Activated CD8-positive, alpha-beta memory T cell treated with anti-CD3 and anti-CD28 coated beads for 1 hour (primary cell): ENCODE results near the gene CST9.
"Not testable (repeated sequence)": the region's sequence is repeated elsewhere in the genome, so short reads cannot be mapped to it uniquely, and the experiment has no call there.

Experiments
- DNase-seq, 2 donors: peaks; one replicate each; pipeline ENCODE4 v3.0.0-alpha.2; 2020; ENCODE audit warnings: low read depth in 1 of 2; ENCODE audit errors: extremely low read depth in 1 of 2

CST9 gene

GRCh38 chr20:23624324-23624691 is 18.6 kb upstream of the CST9 start:
- no peak for DNase-seq

GRCh38 chr20:23623666-23624323 is 18.1 kb upstream of the CST9 start:
- DNase-seq: no peak

GRCh38 chr20:23622839-23623343 is 17.2 kb upstream of the CST9 start:
- DNase-seq: no peak

GRCh38 chr20:23622401-23622800 is 16.7 kb upstream of the CST9 start:
- DNase-seq: not testable (repeated sequence)

GRCh38 chr20:23620670-23621386 is 15.1 kb upstream of the CST9 start:
- not testable (repeated sequence) for DNase-seq

DNA sequence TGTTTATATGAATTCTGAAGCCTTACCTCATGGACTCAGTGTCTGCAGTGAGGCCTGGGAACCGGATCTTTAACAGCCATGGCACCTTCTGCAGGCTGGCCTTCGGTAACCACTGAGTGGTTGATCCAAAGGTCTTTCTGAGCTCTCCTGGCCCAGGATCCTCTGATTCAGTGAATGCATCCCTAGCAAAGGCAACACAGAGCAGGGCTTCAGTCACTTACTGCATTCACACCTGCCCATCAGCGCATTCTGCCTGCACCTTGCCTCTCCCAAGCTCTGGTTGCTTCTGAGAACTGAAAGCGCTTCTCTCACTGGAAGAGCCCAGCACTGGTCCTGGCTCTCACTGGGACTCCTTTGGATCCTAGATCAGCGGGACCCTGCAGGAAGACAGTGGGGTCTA is 8.4 kb upstream of the CST9 start:
- no peak for DNase-seq

- DNase-seq: no peak
These were observed 8.0 kb upstream of the CST9 start for GRCh38 chr20:23613676-23614075.

GRCh38 chr20:23612396-23612795 is 6.7 kb upstream of the CST9 start:
- no peak for DNase-seq

- no peak for DNase-seq
These were observed 3.9 kb upstream of the CST9 start for GRCh38 chr20:23609486-23610109.

GRCh38 chr20:23608251-23608846 is 2.6 kb upstream of the CST9 start:
- DNase-seq: no peak

DNA sequence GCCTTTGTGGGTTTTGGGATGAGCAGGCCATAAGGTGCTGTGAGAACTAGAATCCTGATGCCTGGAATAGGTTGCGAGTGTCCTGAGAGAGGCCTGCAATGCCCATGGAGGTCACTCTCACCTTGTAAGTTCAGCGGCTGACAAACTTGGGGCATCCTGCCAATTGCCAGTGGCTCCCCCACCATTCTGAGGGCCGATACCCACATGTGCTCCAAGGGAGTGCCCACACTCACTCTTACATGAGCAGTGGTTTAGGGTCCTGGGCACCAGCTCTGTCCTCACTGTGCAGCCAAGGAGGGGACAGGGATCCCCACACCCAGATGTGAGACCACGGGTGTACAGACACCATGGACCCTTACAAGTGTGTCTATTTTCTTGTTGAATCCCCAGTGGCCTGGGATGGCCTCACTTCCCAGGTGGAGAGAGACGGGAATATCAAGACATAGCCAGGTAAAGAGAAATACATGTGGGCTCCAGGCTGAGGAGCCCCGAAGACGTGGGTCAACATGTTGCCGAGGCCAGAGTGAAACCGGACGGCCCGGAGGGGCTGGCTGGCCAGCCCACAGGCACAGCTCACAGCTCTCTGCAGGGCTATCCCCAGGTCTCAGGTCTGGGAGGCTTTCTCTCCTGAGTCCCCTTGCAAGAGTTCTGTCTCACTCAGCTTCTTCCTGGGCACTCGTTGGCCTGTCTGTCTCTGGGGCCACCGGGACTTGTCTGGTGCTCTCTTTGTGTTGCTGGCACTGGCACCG is 2.0 kb upstream of the CST9 start:
- DNase-seq: no peak

DNA sequence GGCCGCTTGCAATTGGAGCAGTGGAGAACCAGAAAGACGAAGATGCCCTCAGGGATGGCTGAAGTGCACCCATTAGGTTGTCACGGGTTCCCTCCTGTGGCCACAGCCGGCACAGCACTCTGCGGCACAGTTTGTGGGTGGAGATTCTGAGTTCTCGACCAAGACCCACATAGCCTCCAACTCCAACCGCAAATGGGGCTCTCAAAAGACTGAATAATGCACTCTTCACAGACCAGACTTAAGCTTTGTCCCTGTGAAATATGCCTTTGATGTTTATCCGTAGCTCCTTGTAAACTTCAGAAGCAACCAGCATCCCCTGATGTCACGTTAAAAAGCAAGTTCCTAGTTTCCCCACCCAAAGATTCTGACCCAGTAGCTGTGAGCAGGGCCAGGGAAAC is 934 bp upstream of the CST9 start:
- DNase-seq: peak; percentile 1 to 42

- no peak for DNase-seq
These were observed 1.4 kb downstream of the CST9 start for GRCh38 chr20:23604306-23604705.

DNA sequence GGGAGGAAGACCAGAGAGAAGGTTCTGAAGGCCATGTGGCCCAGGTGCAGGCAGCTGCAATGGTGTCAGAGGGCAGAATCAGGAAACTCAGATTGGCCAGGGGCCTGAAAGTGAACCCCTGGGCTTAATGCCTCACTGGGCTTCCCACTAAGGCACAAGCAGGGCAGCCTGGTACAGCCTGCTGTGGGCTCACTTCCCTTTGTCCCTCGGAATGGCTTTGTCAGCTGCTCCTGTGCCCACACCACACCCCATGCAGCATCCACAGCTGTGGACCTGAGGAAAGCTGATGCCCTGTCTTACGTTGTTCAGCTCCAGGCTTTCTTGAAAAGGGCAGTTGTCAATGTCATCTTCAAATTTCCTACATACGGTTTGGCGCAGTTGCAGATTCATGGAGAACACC is 2.4 kb downstream of the CST9 start:
- no peak for DNase-seq

DNA sequence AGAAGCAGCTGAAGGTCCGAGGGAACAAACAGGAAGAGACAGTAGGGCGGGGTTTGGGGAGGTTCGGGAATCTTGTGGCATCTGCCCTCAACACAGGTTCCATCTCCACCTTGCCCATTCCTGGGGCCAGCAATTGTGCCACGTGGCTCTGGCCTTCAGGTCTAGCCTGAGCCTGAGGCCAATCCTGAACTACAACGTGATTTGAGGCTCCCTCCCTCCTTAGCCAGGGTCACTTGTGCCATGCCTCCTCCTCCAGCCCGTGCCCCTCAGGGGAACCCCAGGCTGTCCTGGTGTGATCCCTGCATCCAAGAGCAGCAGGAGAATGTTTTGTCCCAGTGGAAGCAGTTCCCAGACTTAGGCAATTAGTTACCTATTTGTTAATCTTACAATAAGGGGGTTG is 3.0 kb downstream of the CST9 start:
- no peak for DNase-seq

DNA sequence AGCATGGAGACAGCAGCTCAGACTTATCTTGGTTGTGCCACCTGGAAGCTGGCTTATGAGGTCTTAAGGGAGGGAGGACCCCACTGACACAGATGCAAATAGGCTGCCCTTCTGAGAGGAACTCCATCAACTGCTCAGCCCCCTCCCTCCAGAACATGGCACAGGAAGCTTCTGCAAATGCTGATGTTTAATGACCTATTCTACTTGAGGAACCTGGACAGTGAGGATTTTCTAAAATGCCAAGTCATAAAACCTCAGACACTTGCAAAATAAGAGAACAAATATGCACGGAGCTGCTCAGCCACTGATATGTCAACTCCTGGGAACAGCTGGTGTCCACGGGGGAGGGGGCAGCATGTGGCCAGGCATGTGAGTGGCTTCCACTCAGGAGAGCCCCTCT is 3.5 kb downstream of the CST9 start:
- no peak for DNase-seq

GRCh38 chr20:23601715-23602114 is 4.0 kb downstream of the CST9 start:
- no peak for DNase-seq

GRCh38 chr20:23598481-23598880 is 7.2 kb downstream of the CST9 start:
- DNase-seq: no peak

- DNase-seq: no peak
These were observed 9.0 kb downstream of the CST9 start for GRCh38 chr20:23596579-23597250.

GRCh38 chr20:23595941-23596340 is 9.8 kb downstream of the CST9 start:
- no peak for DNase-seq
